HG02938 (cell line): ENCODE results near the gene ERC2.

ENCODE experiments used
- ATAC-seq: cut with Tn5 transposase; IDR thresholded peaks from one replicate; pipeline ENCODE4 v1.9.1; 2021; ENCODE audit warnings: mild to moderate bottlenecking, moderate library complexity; ENCODE audit not compliant: unreplicated experiment

ERC2 gene

GRCh38 chr3:55634345-55634744, 833.9 kb downstream of the ERC2 start:
- no peak for ATAC-seq

GRCh38 chr3:55633333-55633732, 834.9 kb downstream of the ERC2 start:
- no peak for ATAC-seq

GRCh38 chr3:55631766-55632331, 836.4 kb downstream of the ERC2 start:
- ATAC-seq: no peak

- no peak for ATAC-seq
These were observed 837.4 kb downstream of the ERC2 start for GRCh38 chr3:55630921-55631299.

GRCh38 chr3:55630280-55630920, 837.9 kb downstream of the ERC2 start:
- no peak for ATAC-seq

- ATAC-seq: no peak
These were observed 838.8 kb downstream of the ERC2 start for GRCh38 chr3:55629432-55629831.

- no peak for ATAC-seq
These were observed 842.0 kb downstream of the ERC2 start for GRCh38 chr3:55626279-55626665.

GRCh38 chr3:55624238-55624637, 844.0 kb downstream of the ERC2 start:
- ATAC-seq: no peak

GRCh38 chr3:55623786-55624185, 844.5 kb downstream of the ERC2 start:
- ATAC-seq: no peak

GRCh38 chr3:55622733-55623132, 845.5 kb downstream of the ERC2 start:
- no peak for ATAC-seq

- no peak for ATAC-seq
These were observed 846.2 kb downstream of the ERC2 start for GRCh38 chr3:55622116-55622515.

GRCh38 chr3:55621648-55622047, 846.6 kb downstream of the ERC2 start:
- no peak for ATAC-seq

- ATAC-seq: no peak
These were observed 847.2 kb downstream of the ERC2 start for GRCh38 chr3:55621026-55621422.

- no peak for ATAC-seq
These were observed 847.8 kb downstream of the ERC2 start for GRCh38 chr3:55620351-55621025.

- peak; percentile 53 for ATAC-seq
These were observed 849.0 kb downstream of the ERC2 start for GRCh38 chr3:55619046-55619808.

GRCh38 chr3:55617385-55617784, 850.9 kb downstream of the ERC2 start:
- ATAC-seq: no peak

- no peak for ATAC-seq
These were observed 851.5 kb downstream of the ERC2 start for GRCh38 chr3:55616803-55617202.

- ATAC-seq: no peak
These were observed 852.5 kb downstream of the ERC2 start for GRCh38 chr3:55615694-55616295.

- ATAC-seq: no peak
These were observed 853.1 kb downstream of the ERC2 start for GRCh38 chr3:55615039-55615693.

GRCh38 chr3:55611121-55611520, 857.1 kb downstream of the ERC2 start:
- ATAC-seq: no peak
